Type B pancreatic cell (in vitro differentiated cells): ENCODE results near the gene NKX2-2. TPM values are rescaled to one million over a fixed set of nuclear protein-coding genes. Genes with fewer than 3 reads are reported as not detected.

Experiments
- DNase-seq: peaks from one replicate; pipeline ENCODE4 v3.0.0; 2021; ENCODE audit warnings: mixed read lengths; ENCODE audit not compliant: unreplicated experiment; ENCODE audit errors: extremely low spot score
- H3K27ac Mint-ChIP-seq: 2 replicates; pipeline ENCODE4 v1.8.0; 2021; ENCODE audit warnings: mild to moderate bottlenecking, mixed read lengths
- H3K27me3 Mint-ChIP-seq: 2 replicates; pipeline ENCODE4 v1.8.0; 2021; ENCODE audit warnings: mixed read lengths
- H3K36me3 Mint-ChIP-seq: 2 replicates; pipeline ENCODE4 v1.8.0; 2021; ENCODE audit warnings: mixed read lengths
- H3K4me1 Mint-ChIP-seq: one replicate; pipeline ENCODE4 v1.8.0; 2021; ENCODE audit warnings: mixed read lengths; ENCODE audit not compliant: unreplicated experiment
- H3K4me3 Mint-ChIP-seq: 2 replicates; pipeline ENCODE4 v1.8.0; 2021; ENCODE audit warnings: mild to moderate bottlenecking, mixed read lengths
- H3K9me3 Mint-ChIP-seq: 2 replicates; pipeline ENCODE4 v1.8.0; 2021; ENCODE audit warnings: mixed read lengths
- total RNA-seq: library from RNA; stranded (reverse); gene quantifications from 2 replicates; pipeline ENCODE4 v1.2.1, GENCODE V29; 2021; ENCODE audit warnings: low replicate concordance
- TF ChIP-seq, protein P1 (sequence below): fragments of 200-600 bp; sonication (generic); conservative IDR thresholded peaks from 2 replicates; pipeline ENCODE4 v1.5.0; 2021; ENCODE audit warnings: antibody characterized with exemption, mild to moderate bottlenecking

NKX2-2 gene
- total RNA-seq, 1 donor from 2014 or later: 6.0 TPM

DNA sequence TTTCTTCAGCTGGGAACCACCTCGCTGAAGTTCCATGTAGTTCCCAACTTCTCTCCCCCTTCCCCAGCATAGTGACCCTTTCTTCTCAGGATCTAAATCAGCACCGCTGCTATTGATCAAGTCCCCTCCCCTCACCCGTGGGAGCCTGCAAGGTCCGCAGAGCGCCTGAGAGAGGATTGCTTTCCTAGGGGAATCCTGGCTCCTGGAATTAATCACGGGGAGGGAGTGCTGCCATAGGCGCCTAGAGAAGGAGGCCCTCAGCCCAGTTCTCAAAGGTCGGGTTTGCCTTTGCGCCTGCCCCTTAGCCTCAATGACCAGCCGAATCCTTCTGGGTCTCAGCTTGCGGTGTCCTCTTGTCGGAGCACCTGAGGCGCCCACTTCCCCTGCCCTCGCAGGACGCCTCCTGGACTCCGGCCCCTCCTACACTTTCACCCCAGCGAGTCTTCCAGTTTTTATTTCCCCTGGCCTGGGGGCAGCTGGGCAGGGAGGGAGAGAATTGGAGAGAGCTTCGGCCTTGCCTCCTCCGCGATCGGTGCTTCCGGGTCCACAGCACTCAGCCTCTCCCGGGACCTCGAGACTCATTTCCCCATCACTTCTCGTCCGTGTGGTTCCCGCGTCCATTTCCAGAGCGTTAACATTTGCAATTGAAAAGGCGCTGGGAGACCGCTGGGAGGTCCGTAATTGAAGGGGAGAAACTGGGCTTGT, 3.1 kb upstream of the NKX2-2 start:
- Mint-ChIP-seq H3K9me3 (no peaks in the 10 kb centered on the region), H3K27me3 (peaks cover 94% of the 10 kb centered on the region), H3K4me3 (peak overlapping the region; percentile 76), H3K4me1 (peaks cover 13% of the 10 kb centered on the region), H3K27ac (peak overlapping the region; percentile 58), H3K36me3 (no peaks in the 10 kb centered on the region)
- DNase-seq: peak; percentile 61
- TF ChIP-seq, protein P1, sequence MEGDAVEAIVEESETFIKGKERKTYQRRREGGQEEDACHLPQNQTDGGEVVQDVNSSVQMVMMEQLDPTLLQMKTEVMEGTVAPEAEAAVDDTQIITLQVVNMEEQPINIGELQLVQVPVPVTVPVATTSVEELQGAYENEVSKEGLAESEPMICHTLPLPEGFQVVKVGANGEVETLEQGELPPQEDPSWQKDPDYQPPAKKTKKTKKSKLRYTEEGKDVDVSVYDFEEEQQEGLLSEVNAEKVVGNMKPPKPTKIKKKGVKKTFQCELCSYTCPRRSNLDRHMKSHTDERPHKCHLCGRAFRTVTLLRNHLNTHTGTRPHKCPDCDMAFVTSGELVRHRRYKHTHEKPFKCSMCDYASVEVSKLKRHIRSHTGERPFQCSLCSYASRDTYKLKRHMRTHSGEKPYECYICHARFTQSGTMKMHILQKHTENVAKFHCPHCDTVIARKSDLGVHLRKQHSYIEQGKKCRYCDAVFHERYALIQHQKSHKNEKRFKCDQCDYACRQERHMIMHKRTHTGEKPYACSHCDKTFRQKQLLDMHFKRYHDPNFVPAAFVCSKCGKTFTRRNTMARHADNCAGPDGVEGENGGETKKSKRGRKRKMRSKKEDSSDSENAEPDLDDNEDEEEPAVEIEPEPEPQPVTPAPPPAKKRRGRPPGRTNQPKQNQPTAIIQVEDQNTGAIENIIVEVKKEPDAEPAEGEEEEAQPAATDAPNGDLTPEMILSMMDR: no peak

DNA sequence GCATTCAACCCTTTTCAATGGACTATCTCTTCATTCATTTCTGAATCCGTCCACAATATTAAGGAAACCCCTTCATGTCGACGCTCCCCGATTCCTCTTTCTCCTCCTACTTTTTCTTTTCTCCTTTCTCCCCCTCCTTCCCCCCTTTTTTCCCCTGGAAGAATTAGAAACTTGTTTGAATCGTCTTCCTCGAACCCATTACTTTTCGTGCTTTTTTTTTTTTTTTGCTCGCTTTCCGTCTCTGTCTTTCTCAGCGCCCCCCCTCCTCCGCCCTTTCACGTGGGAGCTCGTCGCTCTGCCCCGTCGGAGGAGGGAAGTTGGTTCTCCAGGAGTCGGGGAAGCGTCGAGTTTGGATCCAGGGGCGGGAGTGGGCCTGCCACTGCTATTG, 2.3 kb upstream of the NKX2-2 start:
- no peaks in the 10 kb centered on the region for H3K36me3 Mint-ChIP-seq
- TF ChIP-seq, protein P1: no peak
- peaks cover 97% of the 10 kb centered on the region for H3K27me3 Mint-ChIP-seq
- DNase-seq: peak; percentile 37
- H3K9me3 Mint-ChIP-seq: no peaks in the 10 kb centered on the region
- H3K4me1 Mint-ChIP-seq: peaks cover 17% of the 10 kb centered on the region
- H3K27ac Mint-ChIP-seq: peak overlapping the region; percentile 75
- peak overlapping the region; percentile 61 for H3K4me3 Mint-ChIP-seq

DNA sequence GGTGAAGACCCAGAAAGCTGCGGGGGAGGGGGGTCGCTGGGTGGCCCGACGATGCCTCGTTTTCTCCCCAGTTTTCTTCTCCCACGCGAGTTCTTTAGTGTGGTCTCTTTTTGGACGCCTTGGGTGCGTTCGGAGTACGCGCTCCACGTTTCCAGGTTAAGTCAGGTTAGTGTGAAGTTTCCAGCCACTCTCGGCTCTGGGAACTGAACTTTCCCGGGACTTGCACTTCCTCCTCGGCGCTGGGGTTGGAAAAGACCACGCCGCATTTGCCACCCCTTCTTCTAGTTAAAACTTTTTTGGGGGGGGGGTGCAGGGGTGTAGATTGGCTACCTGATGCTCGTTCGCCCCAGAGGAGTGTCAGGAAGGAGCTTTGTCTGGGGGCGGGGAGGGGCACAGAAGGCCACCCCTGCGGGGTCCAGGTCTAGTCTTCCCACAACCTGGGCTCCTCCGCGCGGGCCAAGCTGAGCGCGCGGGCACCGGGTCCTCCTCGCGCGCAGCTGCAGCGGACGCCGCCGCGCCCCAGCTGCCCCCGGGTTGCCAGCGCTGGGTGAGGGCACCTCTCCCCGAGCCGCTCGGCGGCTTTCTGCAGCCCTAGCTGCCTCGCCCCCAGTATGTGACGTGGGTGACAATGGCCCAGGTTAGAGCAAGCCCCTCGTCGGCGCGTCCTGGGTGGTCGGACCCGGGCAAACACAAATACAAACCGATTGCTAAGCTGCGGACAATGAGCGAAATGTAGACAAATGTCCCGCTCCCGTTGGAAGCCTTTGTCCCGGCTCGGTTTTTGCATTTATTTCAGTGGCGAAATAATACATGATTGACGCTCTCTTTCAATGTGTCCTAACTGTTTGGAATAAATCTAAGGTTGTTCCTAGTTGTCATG, 1.7 kb upstream of the NKX2-2 start:
- TF ChIP-seq, protein P1: no peak
- peaks cover 96% of the 10 kb centered on the region for H3K27me3 Mint-ChIP-seq
- H3K9me3 Mint-ChIP-seq: no peaks in the 10 kb centered on the region
- no peaks in the 10 kb centered on the region for H3K36me3 Mint-ChIP-seq
- H3K4me3 Mint-ChIP-seq: peak overlapping the region; percentile 67
- H3K27ac Mint-ChIP-seq: peak overlapping the region; percentile 75
- peaks cover 12% of the 10 kb centered on the region for H3K4me1 Mint-ChIP-seq
- DNase-seq: peak; percentile 66

DNA sequence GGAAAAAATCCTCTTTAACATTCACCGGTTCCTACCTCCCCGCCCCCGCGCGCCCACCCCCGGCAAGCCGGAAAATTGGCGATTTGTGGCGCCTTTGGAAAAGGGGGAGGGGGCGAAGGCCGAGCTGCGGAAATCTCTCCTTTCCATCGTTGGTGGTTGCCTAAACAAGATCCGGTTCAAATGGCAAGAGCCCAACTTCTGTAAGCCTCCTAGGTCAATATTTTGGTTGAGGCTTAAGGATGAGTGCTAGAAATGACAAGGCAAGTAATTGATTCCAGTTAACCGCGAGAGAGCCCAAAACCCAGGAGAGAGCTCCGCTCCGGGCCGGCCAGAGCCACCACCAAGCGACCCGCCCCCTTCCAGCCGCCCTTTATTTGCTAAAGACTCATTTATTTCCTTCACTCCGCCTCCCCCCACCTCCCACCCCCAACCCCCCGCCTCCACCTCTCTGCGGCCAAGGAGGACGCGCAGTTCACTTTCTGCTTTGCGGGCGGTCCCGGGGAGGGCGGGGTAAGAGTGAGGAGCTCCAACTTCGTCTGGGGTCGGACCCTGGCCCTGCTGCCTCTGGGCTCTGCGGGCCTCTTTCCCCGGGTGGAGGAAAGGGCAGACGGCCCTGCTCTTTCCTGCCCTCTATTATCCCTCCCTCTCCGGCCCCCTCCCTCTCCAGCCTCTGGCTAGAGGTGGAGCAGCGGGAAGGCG, 838 bp upstream of the NKX2-2 start:
- H3K27ac Mint-ChIP-seq: no peak overlapping the region
- peaks cover 96% of the 10 kb centered on the region for H3K27me3 Mint-ChIP-seq
- peak overlapping the region; percentile 79 for H3K4me3 Mint-ChIP-seq
- DNase-seq: peak; percentile 64
- TF ChIP-seq, protein P1: no peak
- no peaks in the 10 kb centered on the region for H3K36me3 Mint-ChIP-seq
- no peaks in the 10 kb centered on the region for H3K9me3 Mint-ChIP-seq
- peaks cover 10% of the 10 kb centered on the region for H3K4me1 Mint-ChIP-seq

DNA sequence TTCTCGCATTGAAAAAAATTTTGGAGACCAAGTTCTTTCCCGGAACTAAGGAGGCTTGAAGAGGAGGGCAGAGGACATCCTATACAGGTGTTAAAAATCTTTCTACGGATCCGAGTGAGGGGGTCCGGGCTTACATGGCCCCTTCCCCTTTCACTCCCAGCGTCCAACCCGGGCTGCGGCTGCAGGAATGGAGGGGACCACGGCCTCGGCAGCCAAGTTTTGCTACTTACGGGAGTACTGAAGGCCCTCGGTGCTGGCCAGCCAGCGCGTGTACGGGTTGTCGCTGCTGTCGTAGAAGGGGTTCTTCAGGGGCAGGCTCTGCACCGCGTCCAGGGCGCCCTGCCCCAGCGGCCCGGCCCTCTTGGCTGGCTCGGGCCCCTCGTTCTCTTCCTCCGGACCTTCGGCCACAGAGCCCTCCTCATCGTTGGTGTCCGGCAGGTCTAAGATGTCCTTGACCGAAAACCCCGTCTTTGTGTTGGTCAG, 642 bp downstream of the NKX2-2 start:
- H3K36me3 Mint-ChIP-seq: no peaks in the 10 kb centered on the region
- no peaks in the 10 kb centered on the region for H3K9me3 Mint-ChIP-seq
- peak; percentile 68 for DNase-seq
- H3K27ac Mint-ChIP-seq: no peak overlapping the region
- H3K4me1 Mint-ChIP-seq: peaks cover 9% of the 10 kb centered on the region
- H3K4me3 Mint-ChIP-seq: peak overlapping the region; percentile 74
- TF ChIP-seq, protein P1: no peak
- H3K27me3 Mint-ChIP-seq: peaks cover 96% of the 10 kb centered on the region
